Measurements from ENCODE around the gene THRB. TPM values are rescaled to one million over a fixed set of nuclear protein-coding genes. Genes with fewer than 3 reads are reported as not detected.

Gene THRB
- 0.77 and 1.6 TPM in 2 replicates for total RNA-seq

DNA sequence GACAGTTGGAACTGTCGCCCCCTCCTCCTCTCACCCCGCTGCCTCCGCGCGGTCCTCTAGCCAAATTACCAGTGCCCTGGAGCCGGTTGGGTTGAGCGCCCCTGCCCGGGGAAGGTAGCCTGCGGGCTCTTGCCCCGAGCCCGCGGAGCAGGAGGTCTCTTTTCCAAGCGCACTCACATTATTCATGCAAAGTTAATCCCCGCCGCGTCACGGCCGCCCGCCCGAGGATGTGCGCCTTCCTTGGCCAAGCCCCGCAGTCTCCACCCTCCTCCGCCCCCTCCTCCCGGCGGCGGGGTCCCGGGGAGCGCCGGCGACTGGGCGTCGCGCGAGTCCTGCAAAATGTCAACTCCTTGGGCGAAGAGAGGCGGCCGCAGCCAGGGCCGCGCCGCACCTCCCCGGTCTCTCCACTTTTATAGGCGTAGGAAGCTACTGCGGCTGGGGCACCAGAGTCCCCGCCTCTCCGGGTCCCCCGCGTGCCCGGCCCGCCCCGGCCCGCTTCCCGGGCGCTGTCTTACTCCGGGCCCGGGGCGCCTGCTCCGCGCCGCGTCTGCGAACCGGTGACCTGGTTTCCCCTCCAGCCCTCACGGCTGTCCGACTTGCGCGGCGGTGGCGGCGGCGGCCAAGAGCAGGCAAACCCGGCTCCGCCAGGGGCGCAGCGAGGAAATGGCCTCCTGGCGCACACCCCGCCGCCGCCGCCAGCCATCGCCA is at the start of gene THRB:
Gene THRB, minus strand, starts transcription at position 233 of the 708 bp plus-strand sequence.

